ENCODE measurements around the gene CCNDBP1. TPM values are rescaled to one million over a fixed set of nuclear protein-coding genes. Genes with fewer than 3 reads are reported as not detected.
"Not testable (repeated sequence)": the region's sequence is repeated elsewhere in the genome, so short reads cannot be mapped to it uniquely, and the experiment has no call there.

Gene CCNDBP1
- total and polyA plus RNA-seq, 2 experiments from 2014 or later = 87.9 to 100 TPM

DNA sequence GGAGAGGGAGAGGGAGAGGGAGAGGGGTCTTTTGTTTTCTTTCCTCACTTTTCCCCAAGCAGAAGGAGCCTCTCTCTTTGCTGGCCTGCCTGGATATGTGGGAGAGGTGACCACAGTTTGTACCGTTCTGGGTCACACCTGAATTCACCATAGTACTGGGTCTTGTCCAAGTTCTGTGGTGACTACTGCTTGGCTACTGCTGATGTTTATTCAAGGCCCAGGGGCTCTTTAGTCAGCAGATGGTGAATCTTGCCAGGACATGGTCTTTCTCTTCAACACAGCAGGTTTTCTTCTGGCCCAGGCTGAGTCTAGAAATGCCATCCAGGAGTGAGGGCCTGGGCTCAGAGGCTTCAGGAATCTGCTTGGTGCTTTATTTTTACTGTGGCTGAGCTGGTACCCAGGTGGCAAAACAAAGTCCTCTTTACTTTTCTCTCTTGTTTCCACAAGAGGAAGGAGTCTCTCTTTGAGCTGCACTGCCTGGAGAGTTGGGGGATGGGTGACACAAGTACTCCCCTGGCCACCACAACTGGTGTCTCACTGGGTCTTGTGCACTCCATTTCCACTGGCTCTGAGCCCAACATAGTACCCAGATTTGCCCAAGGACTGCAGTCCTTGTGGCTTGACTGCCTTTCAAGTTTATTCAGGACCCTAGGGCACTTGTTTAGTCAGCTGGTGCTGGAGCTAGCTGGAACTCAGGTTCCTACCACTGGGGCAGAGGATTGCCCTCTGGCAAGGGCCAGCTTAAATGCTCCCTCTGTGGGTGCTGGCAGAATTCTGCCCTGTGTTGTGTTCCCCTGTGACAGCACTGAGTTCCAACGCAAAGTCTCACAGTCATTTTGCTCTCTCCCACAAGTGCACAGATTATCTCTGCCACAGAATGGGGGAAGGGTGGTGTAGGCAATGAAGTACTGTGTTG lies 16.8 kb upstream of the CCNDBP1 start:
- Histone ChIP-seq H3K9me3 (ENCODE audit: low read depth) (no peaks in the 10 kb centered on the region), H3K9ac (no peak overlapping the region), H3K27ac (no peak overlapping the region), H3K4me3 (no peak overlapping the region), H3K36me3 (ENCODE audit: low read depth) (peaks cover 18% of the 10 kb centered on the region; the same call in 1 of the 2 replicates), H3K27me3 (replicated peaks; ENCODE audit: insufficient read depth) (no peaks in the 10 kb centered on the region), H4K20me1 (ENCODE audit: insufficient read depth) (no peaks in the 10 kb centered on the region), H3F3A (ENCODE audit: insufficient read depth) (no peaks in the 10 kb centered on the region), H3K4me2 (ENCODE audit: unreplicated experiment) (no peak overlapping the region), H2AFZ (no peak overlapping the region), H3K79me2 (ENCODE audit: insufficient read depth) (no peaks in the 10 kb centered on the region), H3K4me1 (ENCODE audit: insufficient read depth) (peaks cover 4% of the 10 kb centered on the region; the same call in 1 of the 2 replicates), H3K9me2 (ENCODE audit: insufficient read depth) (no peaks in the 10 kb centered on the region)
- 55 to 58% methylated on average over 2 of the region's 2 CpGs for WGBS, 2 experiments (ENCODE audit: low coverage in 1 of 2, low lambda C conversion rate in 2 of 2, missing lambda C conversion rate in 2 of 2)
- TF ChIP-seq EZH2phosphoT487 (IDR thresholded peaks at IDR 0.05; ENCODE audit: insufficient read depth, low read depth) (no peak), EZH2 (IDR thresholded peaks at IDR 0.05; ENCODE audit: insufficient read depth, poor library complexity, severe bottlenecking) (no peak)
- in situ Hi-C loops (cut with MboI) = no loop called here
- peak; percentile 59 for DNase-seq

DNA sequence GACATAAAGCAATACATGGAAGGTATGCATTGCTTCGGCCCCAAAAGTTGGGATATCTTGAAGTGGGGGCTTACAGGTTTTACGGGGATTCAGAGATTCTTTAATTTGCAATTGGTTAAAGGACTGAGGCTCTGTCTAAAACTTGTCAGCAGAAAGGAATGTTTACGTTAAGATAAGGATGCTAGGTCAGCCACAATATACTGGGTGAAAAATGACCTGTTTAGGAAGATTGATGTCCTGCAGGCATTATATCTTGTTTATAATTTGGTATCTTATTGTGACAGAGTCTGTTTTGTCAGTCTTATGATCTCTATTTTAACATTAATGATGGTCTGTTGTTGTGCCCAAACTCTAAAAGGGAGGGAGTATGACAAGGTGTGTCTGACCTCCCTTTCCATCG lies 15.3 kb upstream of the CCNDBP1 start:
- Histone ChIP-seq H3K9me3 (ENCODE audit: low read depth) (no peaks in the 10 kb centered on the region), H2AFZ (no peak overlapping the region), H4K20me1 (ENCODE audit: insufficient read depth) (no peaks in the 10 kb centered on the region), H3K9me2 (ENCODE audit: insufficient read depth) (no peaks in the 10 kb centered on the region), H3K4me3 (no peak overlapping the region), H3K79me2 (ENCODE audit: insufficient read depth) (no peaks in the 10 kb centered on the region), H3K27me3 (replicated peaks; ENCODE audit: insufficient read depth) (no peaks in the 10 kb centered on the region), H3K9ac (no peak overlapping the region), H3K4me1 (ENCODE audit: insufficient read depth) (peaks cover 4% of the 10 kb centered on the region; the same call in 1 of the 2 replicates), H3F3A (ENCODE audit: insufficient read depth) (no peaks in the 10 kb centered on the region), H3K4me2 (ENCODE audit: unreplicated experiment) (no peak overlapping the region), H3K27ac (no peak overlapping the region), H3K36me3 (ENCODE audit: low read depth) (peaks cover 18% of the 10 kb centered on the region; the same call in 1 of the 2 replicates)
- WGBS, 2 experiments (ENCODE audit: low coverage in 1 of 2, low lambda C conversion rate in 2 of 2, missing lambda C conversion rate in 2 of 2) = 95% methylated on average over 4 of the region's 4 CpGs
- no peak for DNase-seq
- TF ChIP-seq EZH2phosphoT487 (IDR thresholded peaks at IDR 0.05; ENCODE audit: insufficient read depth, low read depth) = no peak
- TF ChIP-seq EZH2 (IDR thresholded peaks at IDR 0.05; ENCODE audit: insufficient read depth, poor library complexity, severe bottlenecking) = no peak
- in situ Hi-C loops (cut with MboI) = no loop called here

DNA sequence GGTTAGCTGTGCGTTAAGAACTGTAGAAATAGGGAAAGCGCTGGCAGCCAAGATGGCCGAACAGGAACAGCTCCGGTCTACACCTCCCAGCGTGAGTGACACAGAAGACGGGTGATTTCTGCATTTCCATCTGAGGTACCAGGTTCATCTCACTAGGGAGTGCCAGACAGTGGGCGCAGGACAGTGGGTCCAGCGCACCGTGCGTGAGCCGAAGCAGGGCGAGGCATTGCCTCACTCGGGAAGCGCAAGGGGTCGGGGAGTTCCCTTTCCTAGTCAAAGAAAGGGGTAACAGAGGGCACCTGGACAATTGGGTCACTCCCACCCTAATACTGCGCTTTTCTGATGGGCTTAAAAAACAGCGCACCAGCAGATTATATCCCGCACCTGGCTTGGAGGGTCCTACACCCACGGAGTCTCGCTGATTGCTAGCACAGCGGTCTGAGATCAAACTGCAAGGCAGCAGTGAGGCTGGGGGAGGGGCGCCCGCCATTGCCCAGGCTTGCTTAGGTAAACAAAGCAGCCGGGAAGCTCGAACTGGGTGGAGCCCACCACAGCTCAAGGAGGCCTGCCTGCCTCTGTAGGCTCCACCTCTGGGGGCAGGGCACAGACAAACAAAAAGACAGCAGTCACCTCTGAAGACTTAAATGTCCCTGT lies 9.4 kb upstream of the CCNDBP1 start:
- H3K79me2 ChIP-seq (ENCODE audit: insufficient read depth); H3K9me3 ChIP-seq (ENCODE audit: low read depth); H4K20me1 ChIP-seq (ENCODE audit: insufficient read depth); in situ Hi-C loops (cut with MboI); H3K4me3 ChIP-seq; H3F3A ChIP-seq (ENCODE audit: insufficient read depth); H3K9me2 ChIP-seq (ENCODE audit: insufficient read depth); H3K9ac ChIP-seq; H3K4me1 ChIP-seq (ENCODE audit: insufficient read depth); H3K27ac ChIP-seq; DNase-seq; H3K27me3 ChIP-seq (replicated peaks; ENCODE audit: insufficient read depth); H2AFZ ChIP-seq; H3K4me2 ChIP-seq (ENCODE audit: unreplicated experiment): not testable (repeated sequence)
- WGBS, 2 experiments (ENCODE audit: low coverage in 1 of 2, low lambda C conversion rate in 2 of 2, missing lambda C conversion rate in 2 of 2) = 93 to 96% methylated on average over 20 to 25 of the region's 25 CpGs
- peaks cover 11% of the 10 kb centered on the region for H3K36me3 ChIP-seq (ENCODE audit: low read depth)

DNA sequence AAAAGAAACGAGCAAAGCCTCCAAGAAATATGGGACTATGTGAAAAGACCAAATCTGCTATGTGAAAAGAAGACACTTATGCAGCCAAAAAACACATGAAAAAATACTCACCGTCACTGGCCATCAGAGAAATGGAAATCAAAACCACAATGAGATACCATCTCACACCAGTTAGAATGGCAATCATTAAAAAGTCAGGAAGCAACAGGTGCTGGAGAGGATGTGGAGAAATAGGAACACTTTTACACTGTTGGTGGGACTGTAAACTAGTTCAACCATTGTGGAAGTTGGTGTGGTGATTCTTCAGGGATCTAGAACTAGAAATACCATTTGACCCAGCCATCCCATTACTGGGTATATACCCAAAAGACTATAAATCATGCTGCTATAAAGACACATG lies 8.1 kb upstream of the CCNDBP1 start:
- H3K9me3 ChIP-seq (ENCODE audit: low read depth); H3K4me2 ChIP-seq (ENCODE audit: unreplicated experiment); H4K20me1 ChIP-seq (ENCODE audit: insufficient read depth); H2AFZ ChIP-seq; H3K27me3 ChIP-seq (replicated peaks; ENCODE audit: insufficient read depth); H3K36me3 ChIP-seq (ENCODE audit: low read depth); H3K9ac ChIP-seq; H3K9me2 ChIP-seq (ENCODE audit: insufficient read depth); H3K27ac ChIP-seq; in situ Hi-C loops (cut with MboI); H3K79me2 ChIP-seq (ENCODE audit: insufficient read depth); H3K4me1 ChIP-seq (ENCODE audit: insufficient read depth); H3K4me3 ChIP-seq; DNase-seq; H3F3A ChIP-seq (ENCODE audit: insufficient read depth): not testable (repeated sequence)
- WGBS, 2 experiments (ENCODE audit: low coverage in 1 of 2, low lambda C conversion rate in 2 of 2, missing lambda C conversion rate in 2 of 2) = 98 to 100% methylated on average over 2 of the region's 2 CpGs
